ENCODE data around the gene HGFAC. TPM values are rescaled to one million over a fixed set of nuclear protein-coding genes. Genes with fewer than 3 reads are reported as not detected.
"Not testable (repeated sequence)": the region's sequence is repeated elsewhere in the genome, so short reads cannot be mapped to it uniquely, and the experiment has no call there.

Gene HGFAC
- total and polyA plus RNA-seq, 8 donors = 0.09 to 2.2 (median 0.47) TPM; not detected in 3

DNA sequence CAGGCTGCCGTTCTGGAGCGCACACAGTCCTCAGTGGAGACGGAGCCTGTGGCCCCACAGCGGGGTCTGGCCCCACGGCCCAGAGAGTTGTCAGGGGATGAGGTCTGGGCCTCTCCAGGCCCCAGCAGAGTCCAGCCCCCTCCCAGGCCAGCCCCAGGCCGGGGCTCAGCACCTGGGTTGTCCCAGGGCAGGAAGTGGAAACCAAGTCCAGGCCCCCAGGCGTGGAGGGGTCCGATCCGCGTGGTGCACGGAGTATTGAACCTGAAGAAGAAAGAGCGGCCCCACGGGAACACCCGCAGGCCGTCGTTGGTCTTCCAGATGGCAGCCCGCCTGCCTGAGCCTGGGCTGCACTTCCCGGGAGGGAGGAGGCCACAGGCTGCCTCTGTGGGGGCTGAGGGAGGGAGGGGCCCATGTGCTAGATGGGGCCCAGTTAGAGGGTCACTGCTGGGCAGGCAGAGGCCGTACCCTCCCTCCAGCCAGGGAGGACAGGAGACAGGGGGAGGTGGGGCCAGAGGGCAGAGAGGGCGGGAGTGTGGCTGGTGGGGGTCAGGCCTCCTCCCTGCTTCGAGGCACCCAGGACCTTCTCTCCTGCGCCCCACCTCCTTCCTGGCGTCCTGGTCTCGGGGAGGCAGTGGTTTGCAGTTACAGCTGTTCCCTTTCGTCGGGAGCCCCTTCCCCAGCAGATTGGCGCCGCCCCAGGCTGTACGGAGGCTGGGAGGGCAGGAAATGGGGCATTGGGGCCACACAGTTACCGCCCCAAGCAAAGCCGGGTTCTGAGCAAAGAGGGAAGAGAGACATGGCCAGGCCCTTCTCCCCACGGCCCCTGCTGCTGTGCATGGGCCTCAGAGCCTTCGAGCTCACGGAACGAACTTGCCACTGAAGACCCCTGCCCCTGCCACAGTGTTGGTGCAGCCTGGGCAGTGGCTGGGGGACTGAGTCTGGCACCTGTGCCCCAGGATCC lies 8.1 kb downstream of the HGFAC start:
- Histone ChIP-seq H3K4me1 (peaks cover 3 to 12% (median 4%) of the 10 kb centered on the region in 3 donors), H3K36me3 (no peaks in the 10 kb centered on the region), H3K27ac (no peak overlapping the region), H3K4me3 (no peak overlapping the region), H3K27me3 (no peaks in the 10 kb centered on the region), H3K9me3 (no peaks in the 10 kb centered on the region)
- ATAC-seq = no peak
- intact Hi-C loops (cut with DNase I) = loop anchor here in 1 of 3 donors (10.0 kb wide), 1 partner anchor 105 kb away; no protein-coding TSS in a partner anchor
- TF ChIP-seq, protein P1, sequence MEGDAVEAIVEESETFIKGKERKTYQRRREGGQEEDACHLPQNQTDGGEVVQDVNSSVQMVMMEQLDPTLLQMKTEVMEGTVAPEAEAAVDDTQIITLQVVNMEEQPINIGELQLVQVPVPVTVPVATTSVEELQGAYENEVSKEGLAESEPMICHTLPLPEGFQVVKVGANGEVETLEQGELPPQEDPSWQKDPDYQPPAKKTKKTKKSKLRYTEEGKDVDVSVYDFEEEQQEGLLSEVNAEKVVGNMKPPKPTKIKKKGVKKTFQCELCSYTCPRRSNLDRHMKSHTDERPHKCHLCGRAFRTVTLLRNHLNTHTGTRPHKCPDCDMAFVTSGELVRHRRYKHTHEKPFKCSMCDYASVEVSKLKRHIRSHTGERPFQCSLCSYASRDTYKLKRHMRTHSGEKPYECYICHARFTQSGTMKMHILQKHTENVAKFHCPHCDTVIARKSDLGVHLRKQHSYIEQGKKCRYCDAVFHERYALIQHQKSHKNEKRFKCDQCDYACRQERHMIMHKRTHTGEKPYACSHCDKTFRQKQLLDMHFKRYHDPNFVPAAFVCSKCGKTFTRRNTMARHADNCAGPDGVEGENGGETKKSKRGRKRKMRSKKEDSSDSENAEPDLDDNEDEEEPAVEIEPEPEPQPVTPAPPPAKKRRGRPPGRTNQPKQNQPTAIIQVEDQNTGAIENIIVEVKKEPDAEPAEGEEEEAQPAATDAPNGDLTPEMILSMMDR (IDR thresholded peaks at IDR 0.05) = no peak
- DNase-seq = peak in 2 of 6 donors; percentile 32 to 68
- FAIRE-seq = no peak
- WGBS, 2 donors = 88 to 92% methylated on average over 30 to 35 of the region's 35 CpGs

DNA sequence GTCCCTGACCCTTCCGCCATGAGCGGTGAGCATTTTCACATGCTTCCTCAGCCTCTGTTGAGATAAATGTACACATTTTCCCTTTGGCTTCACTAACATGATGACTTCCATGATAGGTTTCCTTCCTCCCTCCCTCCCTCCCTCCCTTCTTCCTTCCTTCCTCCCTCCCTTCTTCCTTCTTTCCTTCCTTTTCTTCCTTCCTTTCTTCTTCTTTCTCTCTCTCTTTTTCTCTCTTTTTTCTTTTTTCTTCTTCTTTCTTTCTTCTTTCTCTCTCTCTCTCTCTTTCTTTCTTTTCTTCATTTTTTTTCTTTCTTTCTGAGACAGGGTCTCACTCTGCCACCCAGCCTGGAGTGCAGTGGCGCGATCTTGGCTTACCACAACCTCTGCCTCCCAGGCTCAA lies 8.9 kb downstream of the HGFAC start:
- Histone ChIP-seq H3K4me1 (peaks cover 3 to 12% (median 4%) of the 10 kb centered on the region in 3 donors), H3K9me3 (no peaks in the 10 kb centered on the region), H3K27me3 (no peaks in the 10 kb centered on the region), H3K4me3 (no peak overlapping the region), H3K27ac (no peak overlapping the region), H3K36me3 (no peaks in the 10 kb centered on the region)
- FAIRE-seq = no peak
- no peak for DNase-seq
- WGBS, 2 donors = 100% methylated on average over 4 of the region's 4 CpGs
- ATAC-seq = no peak
- TF ChIP-seq, protein P1 (IDR thresholded peaks at IDR 0.05) = no peak
- intact Hi-C loops (cut with DNase I) = no loop called here

DNA sequence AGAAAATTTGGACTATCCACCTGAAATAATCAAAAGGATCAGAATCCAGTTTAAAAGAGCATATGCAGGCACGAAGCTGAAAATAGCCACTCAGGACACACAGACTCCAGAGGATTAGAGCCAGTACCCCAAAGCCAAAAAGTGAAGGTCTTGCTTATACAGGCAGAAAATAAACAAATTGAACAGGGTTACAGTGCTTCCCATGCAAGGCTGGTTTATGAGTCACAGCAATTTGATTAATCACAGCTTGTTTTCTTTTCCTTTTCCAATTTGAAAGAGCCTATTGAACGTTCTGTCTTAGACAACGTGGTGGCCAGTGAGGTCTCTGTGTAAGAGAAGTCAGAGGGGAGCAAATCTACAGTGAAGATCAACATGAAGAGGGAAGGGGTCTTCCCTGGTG lies 10.2 kb downstream of the HGFAC start:
- ATAC-seq = peak; percentile 70 to 78 (median 76)
- Histone ChIP-seq H3K27ac (peak overlapping the region in 3 of 4 donors; percentile 17 to 57 (median 46)), H3K4me1 (peaks cover 3 to 12% (median 4%) of the 10 kb centered on the region in 3 donors), H3K9me3 (no peaks in the 10 kb centered on the region), H3K36me3 (no peaks in the 10 kb centered on the region), H3K27me3 (no peaks in the 10 kb centered on the region), H3K4me3 (no peak overlapping the region)
- TF ChIP-seq, protein P1 (IDR thresholded peaks at IDR 0.05) = no peak
- DNase-seq = no peak
- FAIRE-seq = no peak
- intact Hi-C loops (cut with DNase I) = no loop called here
- WGBS, 2 donors = 25 to 27% methylated on average over 3 of the region's 3 CpGs

DNA sequence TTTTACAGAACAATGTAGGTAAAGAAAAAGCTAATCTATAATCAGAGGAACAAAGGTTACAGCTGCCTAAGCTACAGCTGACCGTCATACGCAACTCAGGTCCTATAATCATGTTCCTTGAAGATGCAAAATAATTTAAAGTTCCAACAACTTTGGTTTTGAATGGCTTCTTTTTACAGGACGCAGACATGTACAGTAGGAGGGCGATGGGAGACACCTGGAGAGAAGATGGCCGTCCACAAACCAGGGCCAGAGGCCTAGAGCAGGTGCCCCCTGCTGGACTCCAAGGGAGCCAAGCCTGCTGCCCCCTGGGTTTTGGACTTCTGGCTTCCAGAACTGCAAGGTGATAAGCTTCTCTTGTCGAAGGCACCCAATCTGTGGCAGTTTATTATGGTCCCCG lies 10.6 kb downstream of the HGFAC start:
- H3K9me3 ChIP-seq = no peaks in the 10 kb centered on the region
- peak; percentile 57 to 78 (median 72) for ATAC-seq
- no peak overlapping the region for H3K4me3 ChIP-seq
- WGBS, 2 donors = 58 to 64% methylated on average over 7 of the region's 7 CpGs
- H3K27me3 ChIP-seq = no peaks in the 10 kb centered on the region
- H3K36me3 ChIP-seq = no peaks in the 10 kb centered on the region
- peak in 2 of 6 donors; percentile 38 to 44 for DNase-seq
- no peak for FAIRE-seq
- intact Hi-C loops (cut with DNase I) = no loop called here
- TF ChIP-seq, protein P1 (IDR thresholded peaks at IDR 0.05) = peak in 2 of 4 donors; percentile 9 to 35
- peak overlapping the region in 3 of 4 donors; percentile 17 to 57 (median 46) for H3K27ac ChIP-seq
- H3K4me1 ChIP-seq = peaks cover 3 to 12% (median 4%) of the 10 kb centered on the region in 3 donors

DNA sequence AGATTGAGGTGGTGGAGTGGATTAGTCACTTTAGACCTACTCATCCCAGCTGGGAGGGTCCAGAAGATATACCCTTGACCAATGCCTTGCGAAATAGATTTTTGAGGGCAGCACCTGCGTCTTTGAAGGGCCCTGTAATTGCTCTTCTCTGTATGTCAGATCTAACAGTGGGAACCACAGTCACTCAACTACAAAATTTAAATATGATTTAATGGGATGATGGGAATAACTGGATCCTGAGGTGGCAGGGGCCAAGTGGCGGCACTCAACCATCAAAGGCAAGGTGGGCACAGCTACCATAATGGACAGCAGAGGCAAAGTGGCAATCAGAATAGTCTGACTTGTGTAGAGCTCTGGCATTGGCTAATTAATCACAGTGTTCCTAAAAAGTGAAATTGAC lies 13.8 kb downstream of the HGFAC start:
- 86 to 95% methylated on average over 3 of the region's 3 CpGs for WGBS, 2 donors
- ATAC-seq; H3K27me3 ChIP-seq; H3K9me3 ChIP-seq; FAIRE-seq; H3K27ac ChIP-seq; intact Hi-C loops (cut with DNase I); DNase-seq; H3K36me3 ChIP-seq; H3K4me3 ChIP-seq: not testable (repeated sequence)
- H3K4me1 ChIP-seq = peaks cover 3 to 12% (median 4%) of the 10 kb centered on the region in 3 donors

Data from pancreas (tissue), 10 donors.